ENCODE measurements around the gene SSH3. TPM values are rescaled to one million over a fixed set of nuclear protein-coding genes. Genes with fewer than 3 reads are reported as not detected.

SSH3 gene
- total and polyA plus RNA-seq, 3 experiments from 2014 or later, result 3.5 to 10.6 (median 8.4) TPM

DNA sequence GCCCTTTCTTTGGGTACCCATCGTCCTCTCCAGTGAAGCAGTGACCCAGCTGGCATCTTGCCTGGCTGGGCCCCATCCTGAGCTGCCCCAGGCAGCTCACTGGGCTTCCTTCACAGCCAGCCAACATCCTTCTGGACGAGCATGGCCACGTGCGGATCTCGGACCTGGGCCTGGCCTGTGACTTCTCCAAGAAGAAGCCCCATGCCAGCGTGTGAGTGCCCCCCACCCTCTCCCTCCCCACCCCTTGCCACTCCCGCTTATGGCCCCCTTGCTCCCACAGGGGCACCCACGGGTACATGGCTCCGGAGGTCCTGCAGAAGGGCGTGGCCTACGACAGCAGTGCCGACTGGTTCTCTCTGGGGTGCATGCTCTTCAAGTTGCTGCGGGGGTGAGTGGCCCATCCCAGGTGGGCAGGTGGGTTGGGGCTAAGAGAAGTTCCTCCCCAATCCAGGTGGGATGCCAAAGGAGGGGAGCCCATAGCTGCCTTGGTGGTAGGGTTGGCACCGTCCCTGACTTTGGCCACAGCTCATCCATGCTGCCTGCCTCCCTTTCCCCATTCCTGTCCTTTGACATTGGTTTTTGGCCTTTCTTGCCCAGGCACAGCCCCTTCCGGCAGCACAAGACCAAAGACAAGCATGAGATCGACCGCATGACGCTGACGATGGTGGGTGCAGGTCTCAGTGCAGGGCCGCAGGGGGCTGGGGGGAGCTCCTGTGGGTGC is 21.0 kb upstream of the SSH3 start:
- Mint-ChIP-seq H3K9me3 (no peaks in the 10 kb centered on the region), H3K4me3 (peak overlapping the region in 4 of 7 donors; percentile 16 to 56 (median 35)), H3K27me3 (no peaks in the 10 kb centered on the region), H3K36me3 (peaks cover 0 to 86% (median 6%) of the 10 kb centered on the region in 3 donors), H3K4me1 (peaks cover 40 to 62% (median 40%) of the 10 kb centered on the region in 3 donors), H3K27ac (peak overlapping the region in 6 of 8 donors; percentile 63 to 97 (median 80))
- H3K36me3 ChIP-seq (ENCODE audit: insufficient read depth, low read length), result peaks cover 71% of the 10 kb centered on the region
- no peak overlapping the region for H3K27ac ChIP-seq (ENCODE audit: low read depth, low read length)
- peak in 1 of 5 donors; percentile 47 for DNase-seq
- H3K4me3 ChIP-seq (ENCODE audit: low read length), result no peak overlapping the region
- H3K27me3 ChIP-seq (ENCODE audit: insufficient read depth, low read length, poor library complexity, severe bottlenecking), result no peaks in the 10 kb centered on the region
- peaks cover 74% of the 10 kb centered on the region for H3K4me1 ChIP-seq (ENCODE audit: insufficient read depth, low read length)
- CTCF ChIA-PET, result interaction anchor here (0.8 to 2.3 kb wide), 3 partner anchors 10 to 20 kb away, joined by 3 to 12 read pairs (median 3); no protein-coding TSS in a partner anchor
- POLR2A ChIA-PET, result interaction anchor here (15.0 kb wide), 1 partner anchor 10 kb away, joined by 283 read pairs; the partner anchor contains the start of gene GRK2
- no peaks in the 10 kb centered on the region for H3K9me3 ChIP-seq (ENCODE audit: low read length)

DNA sequence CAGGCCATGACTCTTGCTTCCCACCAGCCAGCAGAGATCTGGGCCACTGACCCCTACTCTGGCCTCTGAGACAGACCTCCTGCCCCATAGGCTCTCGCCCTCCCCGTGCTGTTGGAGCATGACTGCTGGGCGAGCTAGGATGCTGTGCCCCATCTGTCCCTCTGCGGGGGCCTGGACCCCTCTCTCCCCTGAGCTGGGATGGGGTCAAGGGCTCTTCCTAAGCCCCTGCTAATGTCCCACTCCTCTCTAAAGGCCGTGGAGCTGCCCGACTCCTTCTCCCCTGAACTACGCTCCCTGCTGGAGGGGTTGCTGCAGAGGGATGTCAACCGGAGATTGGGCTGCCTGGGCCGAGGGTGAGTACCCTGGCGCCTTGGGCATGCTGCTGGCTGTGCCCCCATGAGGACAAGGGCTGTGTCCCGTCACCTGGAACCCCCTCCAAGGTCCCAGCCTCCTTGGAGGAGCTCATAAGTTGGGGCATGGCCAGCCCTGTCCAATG is 20.4 kb upstream of the SSH3 start:
- peak overlapping the region in 6 of 8 donors; percentile 63 to 97 (median 80) for H3K27ac Mint-ChIP-seq
- ChIA-PET POLR2A (interaction anchor here (1.1 to 15.0 kb wide), 2 partner anchors 10 kb away, joined by 3 to 283 read pairs; partner anchors contain the start of gene GRK2), CTCF (interaction anchor here (0.7 to 2.3 kb wide), 6 partner anchors 11 to 69 kb away, joined by 3 to 12 read pairs (median 3); no protein-coding TSS in a partner anchor)
- Histone ChIP-seq H3K36me3 (ENCODE audit: insufficient read depth, low read length) (peaks cover 72% of the 10 kb centered on the region), H3K27me3 (ENCODE audit: insufficient read depth, low read length, poor library complexity, severe bottlenecking) (no peaks in the 10 kb centered on the region), H3K4me1 (ENCODE audit: insufficient read depth, low read length) (peaks cover 74% of the 10 kb centered on the region), H3K4me3 (ENCODE audit: low read length) (no peak overlapping the region), H3K9me3 (ENCODE audit: low read length) (no peaks in the 10 kb centered on the region), H3K27ac (ENCODE audit: low read depth, low read length) (no peak overlapping the region)
- no peaks in the 10 kb centered on the region for H3K27me3 Mint-ChIP-seq
- H3K4me1 Mint-ChIP-seq, result peaks cover 40 to 62% (median 40%) of the 10 kb centered on the region in 3 donors
- H3K4me3 Mint-ChIP-seq, result no peak overlapping the region
- no peaks in the 10 kb centered on the region for H3K9me3 Mint-ChIP-seq
- peaks cover 0 to 82% (median 6%) of the 10 kb centered on the region in 3 donors for H3K36me3 Mint-ChIP-seq
- peak in 1 of 5 donors; percentile 40 for DNase-seq

DNA sequence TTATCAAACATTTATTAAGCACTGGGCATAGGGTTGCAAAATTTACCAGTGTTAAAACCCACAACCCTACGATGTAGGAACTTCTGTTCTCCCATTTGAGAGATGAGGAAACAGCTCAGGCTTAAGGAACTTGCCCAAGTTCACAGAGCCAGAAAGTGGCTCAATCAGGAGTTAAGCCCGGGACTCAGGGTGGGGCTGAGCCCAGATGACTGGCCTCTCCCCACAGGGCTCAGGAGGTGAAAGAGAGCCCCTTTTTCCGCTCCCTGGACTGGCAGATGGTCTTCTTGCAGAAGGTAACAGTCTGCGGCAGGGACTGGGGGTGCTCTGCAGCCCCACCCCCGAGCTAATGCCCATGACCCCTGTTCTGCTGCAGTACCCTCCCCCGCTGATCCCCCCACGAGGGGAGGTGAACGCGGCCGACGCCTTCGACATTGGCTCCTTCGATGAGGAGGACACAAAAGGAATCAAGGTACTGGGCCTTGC is 19.8 kb upstream of the SSH3 start:
- H3K27ac Mint-ChIP-seq, result peak overlapping the region in 5 of 8 donors; percentile 54 to 97 (median 63)
- Histone ChIP-seq H3K27me3 (ENCODE audit: insufficient read depth, low read length, poor library complexity, severe bottlenecking) (no peaks in the 10 kb centered on the region), H3K27ac (ENCODE audit: low read depth, low read length) (no peak overlapping the region), H3K4me1 (ENCODE audit: insufficient read depth, low read length) (peaks cover 72% of the 10 kb centered on the region), H3K9me3 (ENCODE audit: low read length) (no peaks in the 10 kb centered on the region), H3K36me3 (ENCODE audit: insufficient read depth, low read length) (peaks cover 66% of the 10 kb centered on the region), H3K4me3 (ENCODE audit: low read length) (no peak overlapping the region)
- H3K27me3 Mint-ChIP-seq, result peaks cover 0 to 2% of the 10 kb centered on the region in 2 donors
- H3K4me3 Mint-ChIP-seq, result no peak overlapping the region
- H3K36me3 Mint-ChIP-seq, result peaks cover 0 to 79% (median 6%) of the 10 kb centered on the region in 3 donors
- DNase-seq, result no peak
- H3K4me1 Mint-ChIP-seq, result peaks cover 41 to 60% (median 43%) of the 10 kb centered on the region in 3 donors
- POLR2A ChIA-PET, result interaction anchor here (1.1 to 15.0 kb wide), 2 partner anchors 10 to 11 kb away, joined by 3 to 283 read pairs; partner anchors contain the start of gene GRK2
- H3K9me3 Mint-ChIP-seq, result no peaks in the 10 kb centered on the region
- CTCF ChIA-PET, result interaction anchor here (0.7 to 2.3 kb wide), 5 partner anchors 12 to 68 kb away, joined by 3 to 12 read pairs (median 3); no protein-coding TSS in a partner anchor

DNA sequence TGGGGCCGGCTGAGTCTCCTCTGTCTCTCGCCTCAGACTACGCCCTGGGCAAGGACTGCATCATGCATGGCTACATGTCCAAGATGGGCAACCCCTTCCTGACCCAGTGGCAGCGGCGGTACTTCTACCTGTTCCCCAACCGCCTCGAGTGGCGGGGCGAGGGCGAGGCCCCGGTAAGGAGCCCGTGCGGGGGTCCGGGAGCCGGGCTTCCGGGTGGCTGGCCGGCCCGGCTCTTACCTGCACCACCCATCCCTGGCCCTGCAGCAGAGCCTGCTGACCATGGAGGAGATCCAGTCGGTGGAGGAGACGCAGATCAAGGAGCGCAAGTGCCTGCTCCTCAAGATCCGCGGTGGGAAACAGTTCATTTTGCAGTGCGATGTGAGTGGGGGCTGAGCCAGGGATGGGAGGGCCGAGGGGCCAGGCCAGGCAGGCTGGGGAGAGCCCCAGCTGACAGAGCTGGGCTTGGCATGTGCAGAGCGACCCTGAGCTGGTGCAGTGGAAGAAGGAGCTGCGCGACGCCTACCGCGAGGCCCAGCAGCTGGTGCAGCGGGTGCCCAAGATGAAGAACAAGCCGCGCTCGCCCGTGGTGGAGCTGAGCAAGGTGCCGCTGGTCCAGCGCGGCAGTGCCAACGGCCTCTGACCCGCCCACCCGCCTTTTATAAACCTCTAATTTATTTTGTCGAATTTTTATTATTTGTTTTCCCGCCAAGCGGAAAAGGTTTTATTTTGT is 18.4 kb upstream of the SSH3 start:
- H3K27me3 Mint-ChIP-seq, result peaks cover 0 to 2% of the 10 kb centered on the region in 2 donors
- peak overlapping the region in 6 of 8 donors; percentile 42 to 97 (median 83) for H3K27ac Mint-ChIP-seq
- peaks cover 0 to 70% (median 5%) of the 10 kb centered on the region in 3 donors for H3K36me3 Mint-ChIP-seq
- Histone ChIP-seq H3K4me1 (ENCODE audit: insufficient read depth, low read length) (peaks cover 61% of the 10 kb centered on the region), H3K36me3 (ENCODE audit: insufficient read depth, low read length) (peaks cover 51% of the 10 kb centered on the region), H3K4me3 (ENCODE audit: low read length) (no peak overlapping the region), H3K27ac (ENCODE audit: low read depth, low read length) (no peak overlapping the region), H3K27me3 (ENCODE audit: insufficient read depth, low read length, poor library complexity, severe bottlenecking) (no peaks in the 10 kb centered on the region), H3K9me3 (ENCODE audit: low read length) (no peaks in the 10 kb centered on the region)
- POLR2A ChIA-PET, result interaction anchor here (0.6 to 15.0 kb wide), 3 partner anchors 13 to 144 kb away, joined by 3 to 283 read pairs (median 8); partner anchors contain the start of gene GRK2
- H3K4me1 Mint-ChIP-seq, result peaks cover 30 to 51% (median 36%) of the 10 kb centered on the region in 3 donors
- DNase-seq, result no peak
- CTCF ChIA-PET, result interaction anchor here (1.2 to 9.5 kb wide), 3 partner anchors 15 to 33 kb away, joined by 4 to 114 read pairs (median 5); partner anchors contain the start of gene GRK2
- no peaks in the 10 kb centered on the region for H3K9me3 Mint-ChIP-seq
- peak overlapping the region in 2 of 7 donors; percentile 37 to 44 for H3K4me3 Mint-ChIP-seq

DNA sequence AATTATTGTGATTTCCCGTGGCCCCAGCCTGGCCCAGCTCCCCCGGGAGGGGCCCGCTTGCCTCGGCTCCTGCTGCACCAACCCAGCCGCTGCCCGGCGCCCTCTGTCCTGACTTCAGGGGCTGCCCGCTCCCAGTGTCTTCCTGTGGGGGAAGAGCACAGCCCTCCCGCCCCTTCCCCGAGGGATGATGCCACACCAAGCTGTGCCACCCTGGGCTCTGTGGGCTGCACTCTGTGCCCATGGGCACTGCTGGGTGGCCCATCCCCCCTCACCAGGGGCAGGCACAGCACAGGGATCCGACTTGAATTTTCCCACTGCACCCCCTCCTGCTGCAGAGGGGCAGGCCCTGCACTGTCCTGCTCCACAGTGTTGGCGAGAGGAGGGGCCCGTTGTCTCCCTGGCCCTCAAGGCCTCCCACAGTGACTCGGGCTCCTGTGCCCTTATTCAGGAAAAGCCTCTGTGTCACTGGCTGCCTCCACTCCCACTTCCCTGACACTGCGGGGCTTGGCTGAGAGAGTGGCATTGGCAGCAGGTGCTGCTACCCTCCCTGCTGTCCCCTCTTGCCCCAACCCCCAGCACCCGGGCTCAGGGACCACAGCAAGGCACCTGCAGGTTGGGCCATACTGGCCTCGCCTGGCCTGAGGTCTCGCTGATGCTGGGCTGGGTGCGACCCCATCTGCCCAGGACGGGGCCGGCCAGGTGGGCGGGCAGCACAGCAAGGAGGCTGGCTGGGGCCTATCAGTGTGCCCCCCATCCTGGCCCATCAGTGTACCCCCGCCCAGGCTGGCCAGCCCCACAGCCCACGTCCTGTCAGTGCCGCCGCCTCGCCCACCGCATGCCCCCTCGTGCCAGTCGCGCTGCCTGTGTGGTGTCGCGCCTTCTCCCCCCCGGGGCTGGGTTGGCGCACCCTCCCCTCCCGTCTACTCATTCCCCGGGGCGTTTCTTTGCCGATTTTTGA is 17.5 kb upstream of the SSH3 start:
- Histone ChIP-seq H3K9me3 (ENCODE audit: low read length) (no peaks in the 10 kb centered on the region), H3K27ac (ENCODE audit: low read depth, low read length) (peak overlapping the region; percentile 88), H3K4me3 (ENCODE audit: low read length) (no peak overlapping the region), H3K27me3 (ENCODE audit: insufficient read depth, low read length, poor library complexity, severe bottlenecking) (no peaks in the 10 kb centered on the region), H3K4me1 (ENCODE audit: insufficient read depth, low read length) (peaks cover 61% of the 10 kb centered on the region), H3K36me3 (ENCODE audit: insufficient read depth, low read length) (peaks cover 47% of the 10 kb centered on the region)
- Mint-ChIP-seq H3K4me3 (peak overlapping the region; percentile 8 to 83 (median 76)), H3K36me3 (peaks cover 0 to 69% (median 3%) of the 10 kb centered on the region in 3 donors), H3K9me3 (no peaks in the 10 kb centered on the region), H3K4me1 (peaks cover 33 to 54% (median 35%) of the 10 kb centered on the region in 3 donors), H3K27ac (peak overlapping the region; percentile 86 to 100 (median 99)), H3K27me3 (peaks cover 0 to 2% of the 10 kb centered on the region in 2 donors)
- POLR2A ChIA-PET, result interaction anchor here (0.6 to 15.0 kb wide), 2 partner anchors 13 to 143 kb away, joined by 8 to 283 read pairs; partner anchors contain the start of gene GRK2
- peak; percentile 57 to 74 (median 62) for DNase-seq
- CTCF ChIA-PET, result interaction anchor here (1.2 to 9.5 kb wide), 4 partner anchors 7 to 32 kb away, joined by 4 to 114 read pairs (median 19); partner anchors contain the start of gene GRK2

DNA sequence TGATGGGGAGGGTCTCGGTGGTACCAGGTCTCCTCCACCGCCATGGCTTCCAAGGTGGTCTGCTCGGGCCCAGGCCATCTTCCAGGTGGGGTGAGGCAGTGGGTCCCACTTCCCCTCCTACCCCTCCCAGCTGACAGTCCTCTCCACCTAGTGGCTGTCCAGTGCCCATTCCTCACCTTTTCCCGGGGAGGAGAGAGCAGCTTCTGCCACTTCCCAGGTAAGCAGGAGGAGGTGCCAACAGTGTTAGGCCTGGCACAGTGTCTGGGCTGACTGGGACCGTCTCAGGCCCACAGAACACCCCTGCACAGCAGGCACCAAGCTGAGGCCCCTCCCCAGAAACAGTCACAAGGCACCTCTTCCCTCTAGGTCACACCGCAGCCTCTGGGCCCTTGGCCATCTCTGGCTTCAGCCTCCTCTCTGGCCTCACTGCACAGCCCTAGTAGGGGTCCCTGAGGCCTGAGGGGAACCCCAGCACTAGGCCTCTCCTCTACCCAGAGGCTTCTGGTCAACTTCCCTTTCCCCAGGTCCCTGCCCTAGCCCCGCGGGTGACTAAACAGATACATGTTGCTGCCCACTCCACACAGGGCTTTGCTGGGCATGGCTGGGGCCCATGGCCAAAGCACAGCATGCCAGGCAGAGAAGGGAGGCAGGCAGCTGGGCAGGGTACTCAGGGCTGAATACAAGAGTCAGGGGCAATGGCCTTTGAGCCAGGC is 16.6 kb upstream of the SSH3 start:
- POLR2A ChIA-PET, result interaction anchor here (3.8 to 15.0 kb wide), 3 partner anchors 14 to 30 kb away, joined by 22 to 283 read pairs (median 27); partner anchors contain the start of genes GRK2 and SSH3
- peak overlapping the region; percentile 74 to 91 (median 76) for H3K4me3 Mint-ChIP-seq
- H3K4me1 ChIP-seq (ENCODE audit: insufficient read depth, low read length), result peaks cover 68% of the 10 kb centered on the region
- CTCF ChIA-PET, result interaction anchor here (0.9 to 9.5 kb wide), 7 partner anchors 8 to 65 kb away, joined by 3 to 114 read pairs (median 14); partner anchors contain the start of gene GRK2
- H3K27me3 Mint-ChIP-seq, result peaks cover 0 to 2% of the 10 kb centered on the region in 2 donors
- H3K36me3 ChIP-seq (ENCODE audit: insufficient read depth, low read length), result peaks cover 38% of the 10 kb centered on the region
- H3K27ac ChIP-seq (ENCODE audit: low read depth, low read length), result peak overlapping the region; percentile 88
- peak overlapping the region; percentile 92 for H3K4me3 ChIP-seq (ENCODE audit: low read length)
- no peaks in the 10 kb centered on the region for H3K27me3 ChIP-seq (ENCODE audit: insufficient read depth, low read length, poor library complexity, severe bottlenecking)
- H3K9me3 Mint-ChIP-seq, result no peaks in the 10 kb centered on the region
- peak overlapping the region; percentile 86 to 100 (median 99) for H3K27ac Mint-ChIP-seq
- H3K36me3 Mint-ChIP-seq, result peaks cover 0 to 70% (median 3%) of the 10 kb centered on the region in 3 donors
- peaks cover 35 to 63% (median 43%) of the 10 kb centered on the region in 3 donors for H3K4me1 Mint-ChIP-seq
- no peaks in the 10 kb centered on the region for H3K9me3 ChIP-seq (ENCODE audit: low read length)
- DNase-seq, result no peak

Measured in CD8-positive, alpha-beta memory T cell (primary cell).